Measurements from ENCODE around the gene ANO6. TPM values are rescaled to one million over a fixed set of nuclear protein-coding genes. Genes with fewer than 3 reads are reported as not detected.

Gene ANO6
- total RNA-seq, 2 donors from 2014 or later, result 13.2 to 21.2 TPM

DNA sequence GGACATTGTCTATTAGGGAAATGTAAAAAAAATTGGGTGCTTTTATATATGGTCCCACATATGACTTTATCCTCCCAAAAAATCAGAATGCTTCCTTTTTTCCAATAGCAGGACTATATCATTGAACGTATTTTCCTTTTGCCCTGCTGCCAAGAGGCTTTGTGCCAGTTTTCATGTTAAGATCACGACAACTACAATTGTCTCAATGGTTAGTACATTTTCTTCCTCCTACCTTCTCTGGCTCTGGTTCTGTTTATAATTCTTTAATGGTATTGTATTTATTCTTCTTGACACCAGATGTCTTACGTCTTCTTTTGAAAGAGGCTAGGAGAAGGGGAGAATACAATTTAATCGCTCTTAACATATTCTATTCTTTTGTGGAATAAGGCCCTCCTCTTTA, 106.9 kb downstream of the ANO6 start:
- Histone ChIP-seq H3K27me3 (no peaks in the 10 kb centered on the region), H3K9me3 (no peaks in the 10 kb centered on the region), H3K36me3 (no peaks in the 10 kb centered on the region), H3K27ac (no peak overlapping the region), H3K9ac (ENCODE audit: low read depth in 2 of 2, low read length in 2 of 2) (no peak overlapping the region), H3K4me3 (no peak overlapping the region), H3K4me1 (no peaks in the 10 kb centered on the region)
- no peak for DNase-seq
- TF ChIP-seq, protein P1, sequence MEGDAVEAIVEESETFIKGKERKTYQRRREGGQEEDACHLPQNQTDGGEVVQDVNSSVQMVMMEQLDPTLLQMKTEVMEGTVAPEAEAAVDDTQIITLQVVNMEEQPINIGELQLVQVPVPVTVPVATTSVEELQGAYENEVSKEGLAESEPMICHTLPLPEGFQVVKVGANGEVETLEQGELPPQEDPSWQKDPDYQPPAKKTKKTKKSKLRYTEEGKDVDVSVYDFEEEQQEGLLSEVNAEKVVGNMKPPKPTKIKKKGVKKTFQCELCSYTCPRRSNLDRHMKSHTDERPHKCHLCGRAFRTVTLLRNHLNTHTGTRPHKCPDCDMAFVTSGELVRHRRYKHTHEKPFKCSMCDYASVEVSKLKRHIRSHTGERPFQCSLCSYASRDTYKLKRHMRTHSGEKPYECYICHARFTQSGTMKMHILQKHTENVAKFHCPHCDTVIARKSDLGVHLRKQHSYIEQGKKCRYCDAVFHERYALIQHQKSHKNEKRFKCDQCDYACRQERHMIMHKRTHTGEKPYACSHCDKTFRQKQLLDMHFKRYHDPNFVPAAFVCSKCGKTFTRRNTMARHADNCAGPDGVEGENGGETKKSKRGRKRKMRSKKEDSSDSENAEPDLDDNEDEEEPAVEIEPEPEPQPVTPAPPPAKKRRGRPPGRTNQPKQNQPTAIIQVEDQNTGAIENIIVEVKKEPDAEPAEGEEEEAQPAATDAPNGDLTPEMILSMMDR (IDR thresholded peaks at IDR 0.05), result no peak
- intact Hi-C loops (cut with DNase I), result no loop called here

DNA sequence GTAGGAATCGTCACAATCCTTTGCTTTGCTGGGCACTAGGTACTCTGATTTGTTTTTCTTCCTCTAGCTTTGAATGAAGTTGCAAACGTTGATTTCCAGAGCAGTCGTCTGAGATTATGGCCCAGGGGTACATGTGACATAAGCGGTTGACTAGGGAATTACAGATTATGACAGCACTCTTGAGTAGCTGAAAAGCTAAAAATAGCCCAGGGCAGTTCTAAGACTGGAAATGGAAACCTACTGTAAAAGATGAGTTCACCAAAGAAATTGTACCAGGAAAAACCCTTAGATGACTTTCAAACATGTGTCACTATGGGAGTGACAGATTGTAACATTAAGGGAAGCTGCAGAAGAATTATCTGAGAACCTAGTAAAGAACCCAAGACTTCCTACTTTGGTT, 108.5 kb downstream of the ANO6 start:
- Histone ChIP-seq H3K27ac (no peak overlapping the region), H3K9me3 (no peaks in the 10 kb centered on the region), H3K4me1 (no peaks in the 10 kb centered on the region), H3K36me3 (no peaks in the 10 kb centered on the region), H3K27me3 (no peaks in the 10 kb centered on the region), H3K9ac (ENCODE audit: low read depth in 2 of 2, low read length in 2 of 2) (no peak overlapping the region), H3K4me3 (no peak overlapping the region)
- TF ChIP-seq, protein P1 (IDR thresholded peaks at IDR 0.05), result no peak
- DNase-seq, result no peak
- intact Hi-C loops (cut with DNase I), result no loop called here

DNA sequence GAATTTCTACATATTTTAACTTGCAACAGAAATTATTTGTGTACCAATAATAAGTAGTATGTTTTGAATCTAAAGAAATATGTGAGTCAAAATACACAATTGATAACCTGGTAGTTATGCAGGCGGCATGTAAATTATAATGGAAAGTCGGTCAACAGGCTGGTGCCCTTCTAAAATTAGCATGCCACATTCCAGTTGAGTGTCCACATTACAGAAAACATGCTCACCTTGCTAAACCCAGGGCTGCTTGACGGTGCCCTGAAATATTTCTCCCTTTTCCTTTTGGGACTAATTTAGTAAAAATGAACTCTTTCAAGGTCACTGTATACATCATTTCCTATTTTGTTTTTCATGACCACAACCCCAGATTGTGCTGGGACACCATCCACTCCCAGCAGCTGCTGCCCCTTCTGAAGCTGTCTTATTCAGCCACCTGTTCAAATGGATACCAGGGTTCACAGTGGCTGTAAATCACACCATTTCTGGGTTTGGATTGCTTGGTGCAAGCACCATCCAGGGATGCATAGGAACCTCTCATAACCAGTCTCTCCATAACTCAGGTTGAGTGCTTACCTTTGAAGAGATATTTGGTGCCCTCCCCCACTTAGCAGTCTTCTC, 110.6 kb downstream of the ANO6 start:
- TF ChIP-seq, protein P1 (IDR thresholded peaks at IDR 0.05), result no peak
- Histone ChIP-seq H3K9ac (ENCODE audit: low read depth in 2 of 2, low read length in 2 of 2) (no peak overlapping the region), H3K4me3 (no peak overlapping the region), H3K27ac (no peak overlapping the region), H3K27me3 (no peaks in the 10 kb centered on the region), H3K36me3 (no peaks in the 10 kb centered on the region), H3K9me3 (no peaks in the 10 kb centered on the region), H3K4me1 (no peaks in the 10 kb centered on the region)
- no peak for DNase-seq
- intact Hi-C loops (cut with DNase I), result no loop called here

DNA sequence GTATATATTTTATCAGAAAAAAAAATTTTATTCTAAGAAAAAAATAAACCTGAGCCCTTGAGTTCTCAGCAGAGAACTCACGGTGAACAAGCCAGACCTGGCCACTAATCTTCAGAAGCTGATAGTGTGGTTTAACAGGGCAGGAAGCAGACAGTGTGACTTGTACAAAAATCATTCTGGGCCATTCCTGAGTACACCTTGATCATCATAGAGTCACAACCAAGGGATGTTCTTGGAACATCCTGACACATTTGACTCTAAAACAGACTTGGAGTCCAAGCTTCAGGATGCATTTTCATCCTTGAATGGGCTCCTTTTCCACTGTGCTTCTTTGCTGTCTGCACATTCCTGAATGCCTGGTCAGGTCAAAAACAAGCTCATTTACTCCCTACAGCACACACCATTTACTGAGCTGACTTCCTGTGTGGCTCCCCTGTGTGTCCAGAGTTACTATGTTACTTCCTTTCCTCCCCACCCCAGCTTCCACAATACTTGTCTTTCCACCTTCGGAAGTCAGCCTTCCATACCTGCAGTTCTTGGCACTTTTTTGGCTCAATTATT, 112.0 kb downstream of the ANO6 start:
- DNase-seq, result no peak
- intact Hi-C loops (cut with DNase I), result no loop called here
- TF ChIP-seq, protein P1 (IDR thresholded peaks at IDR 0.05), result no peak
- Histone ChIP-seq H3K9me3 (no peaks in the 10 kb centered on the region), H3K36me3 (no peaks in the 10 kb centered on the region), H3K9ac (ENCODE audit: low read depth in 2 of 2, low read length in 2 of 2) (no peak overlapping the region), H3K4me3 (no peak overlapping the region), H3K4me1 (no peaks in the 10 kb centered on the region), H3K27me3 (no peaks in the 10 kb centered on the region), H3K27ac (no peak overlapping the region)

DNA sequence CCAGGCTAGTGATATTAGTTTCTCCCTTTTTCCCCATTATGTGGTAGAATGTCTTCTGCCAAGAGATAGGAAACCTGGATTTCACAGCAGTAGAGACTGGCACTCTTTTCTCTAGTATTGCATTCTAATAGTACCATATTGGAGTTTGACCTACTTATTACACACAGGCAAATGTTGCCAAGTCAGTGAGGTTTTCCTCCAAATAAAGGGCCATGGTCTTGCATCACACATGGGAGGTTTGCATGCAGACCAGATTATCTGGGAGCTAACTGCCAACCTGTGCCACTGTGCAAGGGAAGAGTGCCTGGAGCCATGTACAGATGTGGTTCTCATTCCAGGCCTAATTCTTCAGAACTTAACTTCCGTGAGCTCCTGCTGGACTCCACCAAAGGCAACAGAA, 113.3 kb downstream of the ANO6 start:
- H3K27ac ChIP-seq, result no peak overlapping the region
- H3K36me3 ChIP-seq, result no peaks in the 10 kb centered on the region
- intact Hi-C loops (cut with DNase I), result no loop called here
- H3K4me3 ChIP-seq, result no peak overlapping the region
- no peaks in the 10 kb centered on the region for H3K27me3 ChIP-seq
- TF ChIP-seq, protein P1 (IDR thresholded peaks at IDR 0.05), result no peak
- no peaks in the 10 kb centered on the region for H3K9me3 ChIP-seq
- no peak for DNase-seq
- no peaks in the 10 kb centered on the region for H3K4me1 ChIP-seq
- H3K9ac ChIP-seq (ENCODE audit: low read depth in 2 of 2, low read length in 2 of 2), result no peak overlapping the region
